Measurements from ENCODE around the gene CIDEC.
A peak's percentile ranks its signal among the peaks of the same experiment; 100 is the strongest.
"Not testable (repeated sequence)": the region's sequence is repeated elsewhere in the genome, so short reads cannot be mapped to it uniquely, and the experiment has no call there.

Gene CIDEC

DNA sequence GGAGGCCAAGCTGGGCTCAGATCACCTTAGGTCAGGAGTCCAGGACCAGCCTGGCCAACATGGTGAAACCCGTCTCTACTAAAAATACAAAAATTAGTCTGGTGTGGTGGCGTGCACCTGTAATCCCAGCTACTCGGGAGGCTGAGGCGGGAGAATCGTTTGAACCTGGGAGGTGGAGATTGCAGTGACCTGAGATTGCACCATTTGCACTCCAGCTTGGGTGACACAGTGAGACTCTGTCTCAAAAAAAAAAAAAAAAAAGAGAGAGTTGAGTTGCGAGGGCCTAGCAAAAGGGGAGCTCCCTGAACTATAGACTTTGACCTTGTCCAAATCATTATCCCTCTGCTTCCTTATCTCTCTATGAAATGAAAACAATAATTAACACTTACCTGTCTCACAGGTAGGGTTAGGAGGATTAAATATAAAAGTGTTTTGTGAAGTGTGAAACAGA, 20.9 kb upstream of the CIDEC start:
- not testable (repeated sequence) for DNase-seq

- DNase-seq: no peak
These were observed 19.3 kb upstream of the CIDEC start for GRCh38 chr3:9899289-9899791.

GRCh38 chr3:9898467-9899241, 18.6 kb upstream of the CIDEC start:
- DNase-seq: no peak

- no peak for DNase-seq
These were observed 17.6 kb upstream of the CIDEC start for GRCh38 chr3:9897408-9898372.

GRCh38 chr3:9896755-9897407, 16.8 kb upstream of the CIDEC start:
- not testable (repeated sequence) for DNase-seq

DNA sequence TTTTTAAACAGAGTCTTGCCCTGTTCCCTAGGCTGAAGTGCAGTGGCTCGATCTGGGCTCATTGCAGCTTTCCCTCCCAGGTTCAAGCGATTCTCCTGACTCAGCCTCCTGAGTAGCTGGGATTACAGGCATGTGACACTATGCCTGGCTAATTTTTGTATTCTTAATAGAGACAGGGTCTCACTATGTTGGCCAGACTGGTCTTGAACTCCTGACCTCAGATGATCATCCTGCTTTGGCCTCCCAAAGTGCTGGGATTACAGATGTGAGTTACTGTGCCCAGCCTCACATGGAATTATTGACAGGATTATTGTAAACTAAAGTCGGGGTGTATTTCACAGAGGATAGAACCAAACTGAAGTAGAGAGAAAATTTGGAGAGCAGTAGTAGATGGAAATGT, 15.7 kb upstream of the CIDEC start:
- DNase-seq: not testable (repeated sequence)

DNA sequence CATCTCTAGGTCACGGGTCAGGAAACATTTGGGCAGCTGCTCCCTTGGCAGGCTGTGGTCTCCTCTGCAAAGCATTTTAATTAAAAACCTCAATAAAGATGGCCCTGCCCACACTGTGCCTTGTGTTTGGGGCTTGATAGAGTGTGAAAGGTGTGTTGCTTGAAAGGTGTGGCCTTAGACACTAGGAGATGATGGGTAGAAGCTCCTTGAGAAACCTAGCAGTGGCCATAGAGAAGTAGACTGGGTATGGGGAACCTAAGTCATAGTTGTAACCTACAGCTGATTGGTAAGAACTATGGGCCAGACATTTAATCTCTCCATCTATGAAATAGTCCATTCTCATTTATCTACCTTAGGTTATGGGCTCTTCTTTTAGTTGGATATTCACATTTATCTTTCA, 13.7 kb upstream of the CIDEC start:
- DNase-seq: no peak

DNA sequence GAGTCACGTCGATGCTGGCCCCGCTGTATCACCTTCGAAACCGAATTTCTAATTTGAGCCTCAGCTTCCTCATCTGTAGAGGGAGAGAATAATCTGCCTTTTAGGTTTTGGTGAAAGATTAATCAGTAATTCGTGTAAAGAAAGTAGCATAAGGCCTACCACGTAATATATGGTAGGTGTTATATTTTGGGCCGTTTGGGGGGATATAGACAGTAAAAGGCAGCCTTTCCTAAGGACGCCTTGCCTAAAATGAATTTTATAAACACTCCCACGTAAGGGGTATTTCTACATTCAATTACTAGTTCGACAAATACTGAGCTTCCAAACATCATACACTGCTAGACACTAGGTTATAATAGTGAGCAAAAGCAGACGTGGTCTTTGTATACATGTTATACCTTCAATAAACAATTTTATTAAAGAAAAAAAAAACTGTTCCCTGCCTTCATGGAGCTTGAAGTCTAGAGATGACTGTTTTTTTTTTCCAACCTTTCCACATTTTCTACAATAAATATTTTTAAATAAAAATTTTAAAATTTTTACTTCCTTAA, 11.1 kb upstream of the CIDEC start:
- no peak for DNase-seq

DNA sequence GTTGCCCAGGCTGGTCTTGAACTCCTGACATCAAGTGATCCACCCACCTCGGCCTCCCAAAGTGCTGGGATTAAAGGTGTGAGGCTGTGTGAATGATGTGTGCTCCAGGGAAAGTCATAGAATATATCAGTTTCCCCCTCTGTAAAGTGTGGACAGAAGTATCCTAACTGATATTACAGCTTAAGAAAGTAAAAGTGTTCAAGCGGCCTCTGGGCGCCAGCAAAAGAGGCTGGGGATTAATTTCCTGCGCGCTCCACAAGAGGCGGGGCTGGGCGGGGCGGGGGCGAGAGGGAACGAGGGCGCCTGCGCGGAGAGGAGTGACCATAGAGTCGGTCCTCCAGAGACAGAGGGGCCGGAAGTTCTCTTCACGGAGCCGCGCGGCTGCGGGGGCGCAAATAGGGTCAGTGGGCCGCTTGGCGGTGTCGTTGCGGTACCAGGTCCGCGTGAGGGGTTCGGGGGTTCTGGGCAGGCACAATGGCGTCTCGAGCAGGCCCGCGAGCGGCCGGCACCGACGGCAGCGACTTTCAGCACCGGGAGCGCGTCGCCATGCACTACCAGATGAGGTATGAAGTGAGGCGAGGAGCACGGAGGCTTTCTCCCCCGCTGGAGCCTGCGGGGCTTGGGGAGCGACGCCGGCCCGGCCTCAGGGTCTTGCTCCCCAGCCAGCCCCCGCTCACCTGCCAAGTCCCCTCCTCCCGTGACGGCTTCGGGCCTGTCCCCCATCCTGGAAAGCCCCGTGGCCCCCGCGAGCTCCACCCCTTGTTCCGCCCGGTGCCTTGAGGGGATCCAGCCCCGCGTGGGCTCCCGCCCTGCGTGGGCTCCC, 10.4 kb upstream of the CIDEC start, which contains the start of gene JAGN1:
Gene JAGN1 (plus strand): TSS at position 362 of the 823 bp plus-strand sequence. CDS start 113 bp downstream, at position 475.
- DNase-seq: peak; percentile 93

GRCh38 chr3:9889405-9889804, 9.4 kb upstream of the CIDEC start:
- DNase-seq: no peak

DNA sequence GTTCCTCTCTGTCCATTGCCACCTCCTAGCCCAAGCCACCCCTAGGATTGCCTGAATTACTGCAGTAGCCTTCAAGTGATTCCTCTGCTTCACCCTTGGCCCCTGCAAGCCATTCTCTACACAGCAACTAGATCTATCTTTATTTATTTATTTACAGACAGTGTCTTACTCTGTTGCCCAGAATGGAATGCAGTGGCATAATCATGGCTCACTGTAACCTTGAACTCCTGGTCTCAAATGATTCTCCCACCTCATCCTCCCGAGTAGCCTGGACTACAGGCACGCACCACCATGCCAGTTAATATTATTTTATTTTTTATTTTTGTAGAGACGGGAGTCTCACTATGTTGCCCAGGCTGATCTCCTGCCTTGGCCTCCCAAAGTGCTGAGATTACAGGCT, 8.5 kb upstream of the CIDEC start:
- no peak for DNase-seq

- DNase-seq: no peak
These were observed 7.4 kb upstream of the CIDEC start for GRCh38 chr3:9887480-9887879.

DNA sequence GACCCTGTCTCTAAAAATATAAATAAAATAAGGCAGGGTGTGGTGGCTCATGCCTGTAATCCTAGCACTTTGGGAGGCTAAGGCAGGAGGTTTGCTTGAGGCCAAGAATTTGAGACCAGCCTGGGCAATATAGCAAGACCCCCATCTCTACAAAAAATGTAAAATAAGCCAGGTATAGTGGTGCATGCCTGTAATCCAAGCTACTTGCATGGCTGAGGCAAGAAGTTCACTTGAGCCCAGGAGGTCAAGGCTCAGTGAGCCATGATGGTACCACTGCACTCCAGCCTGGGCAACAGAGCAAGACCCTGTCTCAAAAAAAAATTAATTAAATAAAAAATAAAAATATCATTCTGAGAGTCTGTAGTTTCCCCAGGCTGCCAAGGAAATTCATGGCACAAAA, 6.3 kb upstream of the CIDEC start:
- no peak for DNase-seq

DNA sequence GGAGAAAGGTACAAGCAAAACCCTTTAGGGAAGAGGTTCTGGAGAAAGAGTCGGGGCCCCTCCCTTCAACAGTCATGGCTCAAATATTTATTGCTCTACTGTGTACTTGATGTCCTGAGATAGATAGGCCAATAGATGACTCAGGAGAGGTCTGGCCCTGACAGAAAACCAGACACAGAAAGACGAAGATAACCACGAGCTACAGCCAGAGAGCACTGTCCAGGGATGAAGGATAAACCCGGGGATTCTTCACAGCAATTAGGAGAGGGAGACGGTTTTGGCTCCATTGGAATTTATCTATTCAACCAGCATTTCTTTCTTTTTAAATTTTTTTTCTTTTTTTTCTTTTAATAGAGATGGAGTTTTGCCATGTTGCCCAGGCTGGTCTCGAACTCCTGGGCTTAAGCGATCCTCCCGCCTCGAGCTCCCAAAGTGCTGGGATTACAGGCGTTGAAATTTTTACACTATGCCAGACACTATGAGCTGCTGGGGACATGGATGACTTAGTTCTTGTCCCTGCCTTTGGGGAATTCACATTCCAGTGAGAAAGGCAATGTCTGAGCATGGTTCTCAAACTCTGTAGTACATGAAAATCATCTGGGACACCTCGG, 4.6 kb upstream of the CIDEC start:
- DNase-seq: no peak

- DNase-seq: no peak
These were observed 3.9 kb upstream of the CIDEC start for GRCh38 chr3:9883706-9884554.

- no peak for DNase-seq
These were observed 1.4 kb upstream of the CIDEC start for GRCh38 chr3:9881441-9881840.

DNA sequence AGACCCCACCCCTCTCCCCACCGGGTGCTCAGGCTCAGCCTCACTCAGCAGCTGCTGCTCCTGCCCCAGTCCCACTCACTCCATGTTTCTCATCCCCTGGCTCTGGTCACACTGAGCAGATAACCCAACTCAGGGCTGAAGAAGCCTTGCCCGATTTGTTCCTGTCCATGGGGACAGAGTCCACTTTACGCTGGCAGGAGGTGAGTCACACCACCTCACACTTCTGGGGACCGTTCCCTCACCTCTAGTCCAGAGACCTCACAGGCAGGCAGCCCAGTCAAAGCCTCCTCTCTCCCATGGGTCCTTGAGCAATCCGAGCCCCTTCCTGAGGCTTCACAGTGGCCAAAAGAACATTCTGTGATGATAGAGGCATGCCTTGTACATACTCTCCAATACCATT, 1.4 kb downstream of the CIDEC start:
- DNase-seq: no peak

DNA sequence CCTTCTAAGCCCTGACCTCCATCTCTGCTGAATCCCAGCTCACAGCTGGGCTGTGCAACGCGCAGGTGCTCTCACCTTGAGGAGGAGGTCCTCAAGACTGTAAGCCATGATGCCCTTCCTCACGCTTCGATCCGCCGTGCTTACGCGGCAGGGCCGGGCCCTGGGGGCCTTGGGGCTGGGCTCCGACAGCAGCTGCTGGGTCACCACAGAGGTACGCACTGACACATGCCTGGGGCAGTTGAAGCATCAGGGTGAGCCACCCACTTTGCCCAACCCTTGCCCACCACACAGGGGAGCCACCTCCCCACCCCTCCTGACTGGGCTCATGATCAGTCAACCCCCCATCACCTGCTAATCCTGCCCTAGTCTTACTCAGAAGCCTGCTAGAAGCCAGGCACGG, 3.1 kb downstream of the CIDEC start:
- DNase-seq: no peak

GRCh38 chr3:9876255-9876654, 3.8 kb downstream of the CIDEC start:
- DNase-seq: not testable (repeated sequence)

DNA sequence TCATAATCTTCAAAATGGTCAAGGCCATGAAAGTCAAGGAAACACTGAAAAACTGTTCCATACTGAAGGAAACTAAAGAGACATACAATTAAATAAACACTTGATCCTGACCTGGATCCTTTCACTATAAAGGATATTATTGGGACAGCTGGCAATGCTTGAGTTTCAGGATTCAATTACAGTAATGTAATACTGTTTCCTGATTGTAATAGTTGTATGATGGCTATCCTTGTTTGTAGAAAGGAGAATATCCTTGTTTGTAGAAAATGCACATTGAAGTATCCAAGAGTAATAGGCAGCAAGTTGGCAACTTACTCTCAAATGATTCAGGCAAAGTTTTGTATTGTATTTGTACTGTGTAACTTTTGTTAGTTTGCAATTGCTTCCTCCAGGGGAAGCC, 4.6 kb downstream of the CIDEC start:
- DNase-seq: no peak

All from stimulated activated CD4-positive, alpha-beta T cell treated with anti-CD3 and anti-CD28 coated beads, Interleukin-12 subunit alpha, Interleukin-12 subunit beta, amount 100 ng/mL, for 4 hours (primary cell).